HL-60 (cell line): Measurements from ENCODE around the gene PTGDR.

Source experiments
- DNase-seq, 2 experiments: peaks; one replicate each; pipeline ENCODE4 v3.0.0-alpha.2; 2010 to 2020; ENCODE audit warnings: low read depth in 1 of 2, low spot score in 1 of 2
- H3K27ac ChIP-seq: fragments of 250-450 bp; sonication (Bioruptor Pico); replicated peaks from 2 replicates; pipeline ENCODE4 v1.5.1; 2020; ENCODE audit warnings: mild to moderate bottlenecking, moderate library complexity
- H3K27me3 ChIP-seq: fragments of 250-450 bp; sonication (Bioruptor Pico); 2 replicates; pipeline ENCODE4 v1.5.1; 2021; ENCODE audit warnings: mild to moderate bottlenecking, moderate library complexity; ENCODE audit not compliant: insufficient read depth, poor library complexity, severe bottlenecking
- H3K4me3 ChIP-seq: replicated peaks from 2 replicates; pipeline ENCODE4 v1.5.1; 2011; ENCODE audit warnings: mild to moderate bottlenecking, control low read depth, low read length; ENCODE audit not compliant: insufficient read depth
- GABPA ChIP-seq: IDR thresholded peaks from 2 replicates; pipeline ENCODE4 v1.6.1; 2012; ENCODE audit warnings: low read depth
- POLR2AphosphoS5 ChIP-seq: IDR thresholded peaks from 2 replicates; pipeline ENCODE4 v1.6.1; 2012; ENCODE audit warnings: low read depth
- SPI1 ChIP-seq: IDR thresholded peaks from 2 replicates; pipeline ENCODE4 v1.6.1; 2012; ENCODE audit warnings: low read depth, mild to moderate bottlenecking, borderline replicate concordance
- long read RNA-seq: library from polyadenylated mRNA; unstranded; transcript quantifications from one replicate; pipeline ENCODE4 v2.0.0, GENCODE V29; 2020
- TF ChIP-seq, protein P1 (sequence below): IDR thresholded peaks from 2 replicates; pipeline ENCODE4 v1.6.1; 2012; ENCODE audit warnings: low read depth; ENCODE audit not compliant: insufficient replicate concordance
- TF ChIP-seq, protein P2 (sequence below): IDR thresholded peaks from one replicate; pipeline ENCODE4 v1.5.1; 2011; ENCODE audit warnings: low read length, control low read depth, inconsistent platforms; ENCODE audit not compliant: insufficient read depth

The PTGDR gene, protein sequence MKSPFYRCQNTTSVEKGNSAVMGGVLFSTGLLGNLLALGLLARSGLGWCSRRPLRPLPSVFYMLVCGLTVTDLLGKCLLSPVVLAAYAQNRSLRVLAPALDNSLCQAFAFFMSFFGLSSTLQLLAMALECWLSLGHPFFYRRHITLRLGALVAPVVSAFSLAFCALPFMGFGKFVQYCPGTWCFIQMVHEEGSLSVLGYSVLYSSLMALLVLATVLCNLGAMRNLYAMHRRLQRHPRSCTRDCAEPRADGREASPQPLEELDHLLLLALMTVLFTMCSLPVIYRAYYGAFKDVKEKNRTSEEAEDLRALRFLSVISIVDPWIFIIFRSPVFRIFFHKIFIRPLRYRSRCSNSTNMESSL
- long read RNA-seq = 0 reads

DNA sequence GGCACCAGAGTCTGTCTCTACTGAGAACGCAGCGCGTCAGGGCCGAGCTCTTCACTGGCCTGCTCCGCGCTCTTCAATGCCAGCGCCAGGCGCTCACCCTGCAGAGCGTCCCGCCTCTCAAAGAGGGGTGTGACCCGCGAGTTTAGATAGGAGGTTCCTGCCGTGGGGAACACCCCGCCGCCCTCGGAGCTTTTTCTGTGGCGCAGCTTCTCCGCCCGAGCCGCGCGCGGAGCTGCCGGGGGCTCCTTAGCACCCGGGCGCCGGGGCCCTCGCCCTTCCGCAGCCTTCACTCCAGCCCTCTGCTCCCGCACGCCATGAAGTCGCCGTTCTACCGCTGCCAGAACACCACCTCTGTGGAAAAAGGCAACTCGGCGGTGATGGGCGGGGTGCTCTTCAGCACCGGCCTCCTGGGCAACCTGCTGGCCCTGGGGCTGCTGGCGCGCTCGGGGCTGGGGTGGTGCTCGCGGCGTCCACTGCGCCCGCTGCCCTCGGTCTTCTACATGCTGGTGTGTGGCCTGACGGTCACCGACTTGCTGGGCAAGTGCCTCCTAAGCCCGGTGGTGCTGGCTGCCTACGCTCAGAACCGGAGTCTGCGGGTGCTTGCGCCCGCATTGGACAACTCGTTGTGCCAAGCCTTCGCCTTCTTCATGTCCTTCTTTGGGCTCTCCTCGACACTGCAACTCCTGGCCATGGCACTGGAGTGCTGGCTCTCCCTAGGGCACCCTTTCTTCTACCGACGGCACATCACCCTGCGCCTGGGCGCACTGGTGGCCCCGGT is at the start of gene PTGDR:
Gene PTGDR (plus strand): TSS at position 198 of the 778 bp plus-strand sequence. CDS start 117 bp downstream, at position 315.
- Histone ChIP-seq H3K4me3 (no peak within 1 kb of the TSS), H3K27me3 (peaks cover 42% of the 10 kb centered on the region), H3K27ac (no peak within 1 kb of the TSS)
- TF ChIP-seq, protein P1, sequence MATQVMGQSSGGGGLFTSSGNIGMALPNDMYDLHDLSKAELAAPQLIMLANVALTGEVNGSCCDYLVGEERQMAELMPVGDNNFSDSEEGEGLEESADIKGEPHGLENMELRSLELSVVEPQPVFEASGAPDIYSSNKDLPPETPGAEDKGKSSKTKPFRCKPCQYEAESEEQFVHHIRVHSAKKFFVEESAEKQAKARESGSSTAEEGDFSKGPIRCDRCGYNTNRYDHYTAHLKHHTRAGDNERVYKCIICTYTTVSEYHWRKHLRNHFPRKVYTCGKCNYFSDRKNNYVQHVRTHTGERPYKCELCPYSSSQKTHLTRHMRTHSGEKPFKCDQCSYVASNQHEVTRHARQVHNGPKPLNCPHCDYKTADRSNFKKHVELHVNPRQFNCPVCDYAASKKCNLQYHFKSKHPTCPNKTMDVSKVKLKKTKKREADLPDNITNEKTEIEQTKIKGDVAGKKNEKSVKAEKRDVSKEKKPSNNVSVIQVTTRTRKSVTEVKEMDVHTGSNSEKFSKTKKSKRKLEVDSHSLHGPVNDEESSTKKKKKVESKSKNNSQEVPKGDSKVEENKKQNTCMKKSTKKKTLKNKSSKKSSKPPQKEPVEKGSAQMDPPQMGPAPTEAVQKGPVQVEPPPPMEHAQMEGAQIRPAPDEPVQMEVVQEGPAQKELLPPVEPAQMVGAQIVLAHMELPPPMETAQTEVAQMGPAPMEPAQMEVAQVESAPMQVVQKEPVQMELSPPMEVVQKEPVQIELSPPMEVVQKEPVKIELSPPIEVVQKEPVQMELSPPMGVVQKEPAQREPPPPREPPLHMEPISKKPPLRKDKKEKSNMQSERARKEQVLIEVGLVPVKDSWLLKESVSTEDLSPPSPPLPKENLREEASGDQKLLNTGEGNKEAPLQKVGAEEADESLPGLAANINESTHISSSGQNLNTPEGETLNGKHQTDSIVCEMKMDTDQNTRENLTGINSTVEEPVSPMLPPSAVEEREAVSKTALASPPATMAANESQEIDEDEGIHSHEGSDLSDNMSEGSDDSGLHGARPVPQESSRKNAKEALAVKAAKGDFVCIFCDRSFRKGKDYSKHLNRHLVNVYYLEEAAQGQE = no peak
- TF ChIP-seq GABPA (no peak), SPI1 (no peak), POLR2AphosphoS5 (no peak)
- TF ChIP-seq, protein P2, sequence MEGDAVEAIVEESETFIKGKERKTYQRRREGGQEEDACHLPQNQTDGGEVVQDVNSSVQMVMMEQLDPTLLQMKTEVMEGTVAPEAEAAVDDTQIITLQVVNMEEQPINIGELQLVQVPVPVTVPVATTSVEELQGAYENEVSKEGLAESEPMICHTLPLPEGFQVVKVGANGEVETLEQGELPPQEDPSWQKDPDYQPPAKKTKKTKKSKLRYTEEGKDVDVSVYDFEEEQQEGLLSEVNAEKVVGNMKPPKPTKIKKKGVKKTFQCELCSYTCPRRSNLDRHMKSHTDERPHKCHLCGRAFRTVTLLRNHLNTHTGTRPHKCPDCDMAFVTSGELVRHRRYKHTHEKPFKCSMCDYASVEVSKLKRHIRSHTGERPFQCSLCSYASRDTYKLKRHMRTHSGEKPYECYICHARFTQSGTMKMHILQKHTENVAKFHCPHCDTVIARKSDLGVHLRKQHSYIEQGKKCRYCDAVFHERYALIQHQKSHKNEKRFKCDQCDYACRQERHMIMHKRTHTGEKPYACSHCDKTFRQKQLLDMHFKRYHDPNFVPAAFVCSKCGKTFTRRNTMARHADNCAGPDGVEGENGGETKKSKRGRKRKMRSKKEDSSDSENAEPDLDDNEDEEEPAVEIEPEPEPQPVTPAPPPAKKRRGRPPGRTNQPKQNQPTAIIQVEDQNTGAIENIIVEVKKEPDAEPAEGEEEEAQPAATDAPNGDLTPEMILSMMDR = no peak
- no peak for DNase-seq

DNA sequence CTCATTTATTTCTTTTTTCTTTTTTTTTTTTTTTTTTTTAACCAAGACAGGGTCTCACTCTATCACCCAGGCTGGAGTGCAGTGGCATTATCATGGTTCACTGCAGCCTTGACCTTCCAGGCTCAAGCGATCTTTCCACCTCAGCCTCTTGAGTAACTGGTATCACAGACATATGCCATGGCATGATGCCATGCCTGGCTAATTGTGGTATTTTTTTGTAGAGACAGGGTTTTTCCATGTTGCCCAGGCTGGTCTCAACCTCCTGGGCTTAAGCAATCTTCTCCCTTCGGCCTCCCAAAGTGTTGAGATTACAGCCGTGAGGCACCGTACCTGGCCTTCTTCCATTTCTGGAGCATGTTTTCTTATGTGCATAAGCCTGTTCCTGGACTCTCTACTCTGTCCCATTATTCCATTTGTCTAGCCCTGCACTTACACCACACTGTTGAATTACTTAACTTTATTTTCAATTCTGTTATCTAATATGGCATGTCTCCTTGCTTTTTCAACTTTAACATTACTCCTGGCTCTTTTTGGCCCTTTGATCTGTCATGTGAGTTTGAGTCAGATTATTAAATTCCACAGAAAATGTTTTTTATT is 47.9 kb upstream of the PTGDR start:
- DNase-seq = no peak
- TF ChIP-seq, protein P2 = no peak
- TF ChIP-seq SPI1 (no peak), POLR2AphosphoS5 (no peak), GABPA (no peak)
- TF ChIP-seq, protein P1 = no peak
- Histone ChIP-seq H3K27me3 (no peaks in the 10 kb centered on the region), H3K4me3 (no peak overlapping the region), H3K27ac (no peak overlapping the region)

DNA sequence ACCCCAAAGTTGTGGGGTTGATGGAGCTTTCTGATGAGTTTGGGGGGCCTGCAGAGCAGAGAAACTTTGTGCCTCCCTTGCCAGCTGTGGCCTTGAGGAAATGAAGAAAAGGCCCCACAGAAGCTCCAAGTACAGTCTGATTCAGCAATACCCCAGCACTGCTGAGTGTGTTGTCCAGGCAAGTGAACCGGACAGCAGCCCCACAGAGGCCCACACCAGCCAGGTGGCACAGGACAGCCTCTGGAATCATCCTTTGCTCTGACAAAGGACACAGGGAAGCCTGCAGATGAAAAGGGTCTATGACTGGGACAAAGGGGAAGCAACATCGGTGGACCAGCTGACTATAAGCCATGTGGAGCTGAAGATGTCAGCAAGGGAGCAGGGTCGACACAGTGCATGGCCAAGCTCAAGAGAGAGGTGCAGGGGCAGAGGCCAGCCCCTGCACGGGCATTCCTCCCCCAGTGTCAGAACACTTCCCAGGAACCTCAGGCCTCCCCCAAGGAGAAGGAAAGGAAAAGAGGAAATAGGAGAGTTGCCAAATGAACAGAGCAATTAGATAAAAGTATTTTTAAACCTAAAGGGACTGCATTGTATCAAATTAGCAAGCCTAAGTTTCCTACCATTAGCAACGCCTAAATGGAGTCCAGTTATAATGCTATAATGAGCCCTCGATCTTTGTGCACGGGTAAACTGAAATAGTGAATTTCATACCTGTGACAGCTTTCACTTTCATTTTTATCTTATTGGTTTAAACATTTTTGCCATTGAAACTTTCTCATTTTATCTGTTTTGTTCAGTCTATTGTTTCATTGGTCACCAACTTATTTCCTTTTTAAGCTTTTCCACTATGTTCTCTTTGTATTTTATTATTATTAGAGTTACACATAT is 46.3 kb upstream of the PTGDR start:
- no peaks in the 10 kb centered on the region for H3K27me3 ChIP-seq
- TF ChIP-seq POLR2AphosphoS5 (no peak), SPI1 (peak; percentile 13; the same call in 1 of the 2 replicates), GABPA (no peak)
- TF ChIP-seq, protein P1 = no peak
- TF ChIP-seq, protein P2 = no peak
- H3K4me3 ChIP-seq = no peak overlapping the region
- no peak overlapping the region for H3K27ac ChIP-seq
- DNase-seq = no peak
